ENCODE measurements around the gene ACTL10. TPM values are rescaled to one million over a fixed set of nuclear protein-coding genes. Genes with fewer than 3 reads are reported as not detected.

ACTL10 gene
- total RNA-seq, 2 donors from 2014 or later, result 1.2 to 2.4 TPM

DNA sequence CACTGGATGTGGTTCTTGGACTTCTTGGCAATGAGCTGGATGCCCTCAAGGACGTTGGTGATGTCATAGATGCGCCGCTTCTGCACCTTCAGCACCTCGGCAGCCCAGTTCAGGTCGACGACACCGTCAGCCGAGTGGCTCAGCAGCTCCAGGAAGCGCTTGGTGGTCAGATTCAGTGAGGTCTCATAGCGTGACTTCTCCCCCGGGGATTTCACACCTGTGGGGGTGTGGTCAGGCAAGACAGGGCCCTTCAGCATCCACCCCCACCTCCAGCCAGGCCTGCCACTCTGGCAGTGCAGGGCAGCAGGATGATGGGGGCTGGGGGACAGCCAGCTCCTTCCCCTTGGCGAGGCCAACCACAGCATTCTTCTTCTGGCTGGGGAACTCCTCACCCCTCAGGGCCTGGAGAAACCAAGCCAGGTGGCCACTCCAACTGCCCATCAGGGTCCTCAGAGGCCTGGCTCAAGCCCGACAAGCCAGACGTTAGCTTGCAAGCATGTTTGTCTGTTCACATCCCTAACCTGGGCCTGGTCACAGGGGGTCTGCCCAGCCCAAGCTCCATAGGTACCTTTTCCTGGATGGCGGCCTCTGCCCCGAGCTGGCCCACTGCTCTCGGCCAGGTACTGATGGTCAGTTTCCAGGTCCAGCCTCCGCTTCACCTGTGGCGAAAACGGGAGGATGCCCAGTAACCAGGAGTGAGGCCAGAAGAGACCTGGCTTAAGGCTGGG, 13.2 kb downstream of the ACTL10 start:
- H3K9me3 Mint-ChIP-seq, result no peaks in the 10 kb centered on the region
- DNase-seq (ENCODE audit: low spot score in 2 of 2), result no peak
- H3K36me3 Mint-ChIP-seq, result peaks cover 12 to 41% of the 10 kb centered on the region in 2 donors
- H3K27ac Mint-ChIP-seq, result peak overlapping the region in 1 of 2 donors; percentile 57
- peak; percentile 25 to 72 for ATAC-seq

DNA sequence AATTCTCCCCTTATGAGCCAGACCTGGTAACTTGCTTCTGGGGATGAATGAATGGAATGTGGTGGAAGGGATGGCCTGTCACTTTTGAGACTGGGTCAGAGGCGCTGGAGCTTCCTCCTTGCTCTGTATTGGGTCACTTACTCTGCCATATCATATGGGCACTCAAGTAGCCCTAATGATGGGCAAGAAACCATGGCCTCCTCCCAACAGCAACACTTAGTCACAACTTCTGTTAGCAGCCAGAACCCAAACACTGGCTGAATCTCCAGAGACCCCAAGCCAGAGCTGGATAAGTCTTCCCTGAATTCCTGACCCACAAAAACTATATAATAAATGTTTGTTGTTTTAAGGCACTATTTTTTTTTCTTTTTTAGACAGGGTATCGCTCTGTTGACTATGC, 13.9 kb downstream of the ACTL10 start:
- no peaks in the 10 kb centered on the region for H3K9me3 Mint-ChIP-seq
- H3K36me3 Mint-ChIP-seq, result peaks cover 19 to 48% of the 10 kb centered on the region in 2 donors
- ATAC-seq (no peak), DNase-seq (ENCODE audit: low spot score in 2 of 2) (no peak)
- H3K27ac Mint-ChIP-seq, result peak overlapping the region in 1 of 2 donors; percentile 84

DNA sequence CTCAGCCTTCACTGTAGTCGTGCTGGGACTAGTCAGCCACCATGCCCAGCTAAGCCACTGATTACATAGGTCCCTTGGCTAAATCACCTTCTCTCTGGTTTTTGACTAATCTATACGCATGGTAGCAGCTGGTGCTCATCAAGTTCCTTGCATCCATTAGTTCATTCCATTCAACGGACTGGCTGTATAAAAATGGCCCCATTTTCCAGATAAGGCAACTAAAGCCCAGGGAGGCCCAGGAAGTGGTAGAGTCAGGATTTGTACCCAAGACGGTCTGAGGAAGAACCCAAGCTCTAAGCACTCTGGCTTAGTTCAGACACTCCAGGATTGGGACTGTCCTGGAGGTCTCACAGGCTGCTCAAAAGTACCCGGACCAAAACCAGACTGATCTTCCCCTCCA, 14.5 kb downstream of the ACTL10 start:
- ATAC-seq (no peak), DNase-seq (ENCODE audit: low spot score in 2 of 2) (no peak)
- H3K27ac Mint-ChIP-seq, result peak overlapping the region; percentile 53 to 78
- H3K36me3 Mint-ChIP-seq, result peaks cover 18 to 42% of the 10 kb centered on the region in 2 donors
- H3K9me3 Mint-ChIP-seq, result no peaks in the 10 kb centered on the region

DNA sequence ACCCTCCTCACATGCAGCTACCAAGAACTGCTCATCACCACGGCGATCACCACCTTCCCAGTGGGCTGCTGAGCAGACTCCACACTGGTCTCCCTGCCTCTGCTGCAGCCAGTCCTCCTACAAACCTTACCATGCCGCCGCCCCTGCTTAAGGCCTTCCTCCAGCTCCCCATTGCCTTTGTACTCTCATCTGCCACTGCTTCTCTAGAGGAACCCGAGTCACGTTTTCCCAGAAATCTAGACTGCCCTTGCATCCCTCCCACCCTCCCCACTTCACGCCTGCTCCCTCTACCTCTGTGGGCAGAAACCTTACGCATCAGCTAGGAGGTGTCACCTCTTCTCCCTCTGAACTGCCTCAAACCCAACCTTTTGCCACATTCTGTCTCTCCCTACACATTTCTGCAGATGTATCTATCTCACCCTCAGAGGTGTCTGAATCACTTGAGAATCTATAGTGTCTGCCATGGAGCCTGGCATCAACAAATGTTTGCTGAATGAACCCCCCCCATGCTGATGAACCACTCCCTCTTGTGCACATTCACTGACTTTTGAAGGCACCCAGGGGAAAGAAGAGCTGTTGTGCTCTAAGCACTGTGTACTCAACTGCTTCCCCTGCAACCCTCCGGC, 15.1 kb downstream of the ACTL10 start:
- H3K36me3 Mint-ChIP-seq, result peaks cover 15 to 38% of the 10 kb centered on the region in 2 donors
- no peak for DNase-seq (ENCODE audit: low spot score in 2 of 2)
- H3K27ac Mint-ChIP-seq, result peak overlapping the region; percentile 72 to 92
- peak in 1 of 2 donors; percentile 19 for ATAC-seq
- H3K9me3 Mint-ChIP-seq, result no peaks in the 10 kb centered on the region

DNA sequence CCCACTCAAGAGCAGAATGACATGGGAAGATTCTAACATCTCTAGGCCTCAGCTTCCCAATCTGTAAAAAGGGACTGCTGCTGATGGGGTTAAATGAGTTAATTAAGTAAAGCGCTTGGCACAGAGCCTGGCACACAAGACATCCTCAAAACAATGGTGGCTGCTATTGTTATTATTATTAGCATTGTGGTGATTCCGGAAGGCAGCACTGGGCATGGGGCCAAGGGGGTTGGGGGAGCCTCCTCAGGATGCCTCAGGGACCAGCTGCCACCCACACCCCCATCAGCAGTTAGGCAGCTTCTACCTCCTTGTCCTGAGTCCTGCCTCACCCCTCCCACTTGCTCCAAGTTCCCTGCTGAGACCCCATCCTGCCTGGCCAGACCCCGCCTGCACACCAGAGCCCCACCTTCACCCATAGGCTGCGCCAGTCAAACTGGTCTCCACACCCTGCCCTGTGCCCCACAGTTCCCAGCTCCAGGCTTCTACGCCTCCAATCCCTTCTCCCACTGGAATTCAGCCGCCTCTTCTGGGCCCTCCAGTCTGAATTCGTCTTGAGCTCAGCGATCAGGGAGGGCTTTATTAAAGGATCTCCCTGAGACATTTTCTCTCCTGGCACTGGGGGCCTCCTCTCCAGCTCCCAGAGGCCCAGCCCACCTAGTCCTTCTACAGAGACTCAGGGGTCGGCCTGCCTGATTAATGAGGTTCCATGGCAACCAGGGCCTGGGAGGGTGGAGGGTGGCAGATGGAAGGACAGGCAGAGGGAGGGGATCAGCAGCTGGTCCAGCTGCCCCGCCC, 18.0 kb downstream of the ACTL10 start:
- H3K36me3 Mint-ChIP-seq, result peaks cover 10 to 30% of the 10 kb centered on the region in 2 donors
- peak overlapping the region; percentile 86 to 96 for H3K27ac Mint-ChIP-seq
- H3K9me3 Mint-ChIP-seq, result no peaks in the 10 kb centered on the region
- ATAC-seq, result no peak
- DNase-seq (ENCODE audit: low spot score in 2 of 2), result no peak

DNA sequence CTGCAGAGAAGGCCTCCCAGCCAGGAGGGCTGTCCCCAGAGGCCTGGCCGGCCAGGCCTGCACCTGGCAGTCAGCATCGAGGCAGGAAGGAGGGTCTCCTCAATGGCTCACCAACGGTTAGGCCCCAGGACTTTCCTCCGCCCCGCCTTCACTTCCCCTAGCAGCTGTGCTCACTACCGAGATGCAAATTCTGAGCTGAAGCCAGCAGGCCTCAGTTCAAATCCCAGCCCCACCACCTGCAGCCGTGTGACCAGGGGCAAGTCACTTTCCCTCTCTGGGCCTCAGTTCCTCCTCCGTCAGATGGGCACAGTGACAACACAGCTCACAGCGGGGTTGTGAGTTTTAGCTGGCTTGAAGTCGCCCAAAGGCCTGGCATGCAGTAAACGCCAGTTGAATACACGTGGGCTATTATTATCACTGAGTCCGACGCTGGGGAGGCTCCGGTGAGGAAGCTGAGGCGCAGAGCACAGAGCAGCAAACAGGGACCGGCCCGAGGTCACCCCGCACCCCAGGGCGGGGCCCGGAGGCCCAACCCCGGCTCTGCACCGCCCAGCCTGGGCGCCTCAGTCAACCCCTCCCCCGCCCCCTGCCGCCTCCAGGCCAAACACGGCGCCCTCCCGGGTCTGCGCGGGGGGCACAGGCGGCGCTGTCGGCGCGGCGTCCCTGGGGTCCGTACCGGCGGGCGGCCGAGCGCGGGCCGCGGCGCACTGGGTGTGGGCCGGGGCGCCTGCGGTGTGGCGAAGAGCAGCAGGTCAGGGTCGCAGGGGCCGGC, 18.8 kb downstream of the ACTL10 start:
- ATAC-seq (peak; percentile 53 to 58), DNase-seq (ENCODE audit: low spot score in 2 of 2) (peak; percentile 69 to 70)
- no peaks in the 10 kb centered on the region for H3K9me3 Mint-ChIP-seq
- H3K27ac Mint-ChIP-seq, result peak overlapping the region; percentile 86 to 96
- peaks cover 10 to 29% of the 10 kb centered on the region in 2 donors for H3K36me3 Mint-ChIP-seq

DNA sequence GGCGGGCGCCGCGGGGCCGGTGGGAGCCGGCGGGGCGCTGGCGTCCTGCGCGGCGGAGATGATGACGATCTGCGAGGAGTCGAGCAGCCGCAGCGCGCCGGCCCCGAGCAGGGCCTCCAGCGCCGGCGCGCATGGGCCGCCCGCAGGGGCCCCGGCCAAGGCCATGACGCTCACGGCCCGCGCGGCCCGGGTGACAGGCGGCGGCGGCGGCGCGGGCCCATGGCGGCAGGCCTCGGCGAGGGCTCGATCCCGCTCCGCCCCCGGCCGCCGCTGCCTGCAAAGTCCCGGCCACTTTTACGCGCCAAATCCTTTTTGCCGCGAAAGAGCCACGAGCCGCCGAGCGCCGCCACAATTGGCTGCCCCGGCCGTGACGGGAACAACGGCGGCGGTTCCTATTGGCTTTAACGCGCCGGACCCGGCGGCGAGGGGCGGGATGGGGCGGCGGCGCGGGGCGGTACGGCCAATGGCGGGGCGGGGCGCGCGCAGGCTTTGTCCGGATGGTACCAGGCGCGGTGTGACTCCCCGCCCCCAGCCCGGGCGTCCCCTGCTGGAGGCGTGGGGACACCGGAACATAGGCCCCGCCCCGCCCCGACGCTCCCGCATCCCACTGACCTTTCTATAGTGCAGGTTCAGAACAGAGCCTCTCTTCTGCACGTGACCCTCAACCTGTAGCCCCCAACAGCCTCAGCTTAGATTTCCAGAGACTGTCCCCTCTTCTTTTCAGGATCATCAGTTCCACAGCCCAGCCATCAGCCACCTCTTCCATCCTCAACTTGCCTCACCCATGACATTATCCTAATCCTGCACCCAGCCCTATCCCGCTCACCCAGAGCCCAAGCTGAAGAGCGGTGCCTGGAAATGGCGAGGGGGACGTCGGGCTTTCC, 19.6 kb downstream of the ACTL10 start, which contains the start of gene E2F1:
Gene E2F1, minus strand, starts transcription at position 286 of the 884 bp plus-strand sequence. Its CDS starts 121 bp downstream, at position 165.
- no peaks in the 10 kb centered on the region for H3K9me3 Mint-ChIP-seq
- H3K36me3 Mint-ChIP-seq, result peaks cover 10 to 26% of the 10 kb centered on the region in 2 donors
- DNase-seq (ENCODE audit: low spot score in 2 of 2) (peak; percentile 97 to 98), ATAC-seq (peak; percentile 84 to 89)
- H3K27ac Mint-ChIP-seq, result peak within 1 kb of the TSS; percentile 86 to 96

DNA sequence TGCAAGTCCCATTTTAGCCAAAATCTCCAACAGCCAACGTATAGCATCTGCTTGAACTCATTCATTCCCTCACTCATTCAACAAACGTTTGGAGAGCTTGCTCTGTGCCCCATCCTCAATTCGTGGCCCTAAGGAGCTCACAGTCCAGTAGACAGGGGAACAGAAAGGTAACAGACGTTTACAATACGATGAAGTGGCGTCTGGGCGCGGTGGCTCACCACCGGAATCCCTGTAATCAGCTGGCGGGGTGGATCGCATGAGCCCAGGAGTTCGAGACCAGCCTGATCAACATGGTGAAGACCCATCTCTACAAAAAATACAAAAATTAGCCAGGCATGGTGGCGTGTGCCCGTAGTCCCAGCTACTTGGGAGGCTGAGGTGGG, 20.2 kb downstream of the ACTL10 start:
- Mint-ChIP-seq H3K36me3 (peaks cover 10 to 25% of the 10 kb centered on the region in 2 donors), H3K27ac (peak overlapping the region in 1 of 2 donors; percentile 61), H3K9me3 (no peaks in the 10 kb centered on the region)
- DNase-seq (ENCODE audit: low spot score in 2 of 2) (no peak), ATAC-seq (no peak)

DNA sequence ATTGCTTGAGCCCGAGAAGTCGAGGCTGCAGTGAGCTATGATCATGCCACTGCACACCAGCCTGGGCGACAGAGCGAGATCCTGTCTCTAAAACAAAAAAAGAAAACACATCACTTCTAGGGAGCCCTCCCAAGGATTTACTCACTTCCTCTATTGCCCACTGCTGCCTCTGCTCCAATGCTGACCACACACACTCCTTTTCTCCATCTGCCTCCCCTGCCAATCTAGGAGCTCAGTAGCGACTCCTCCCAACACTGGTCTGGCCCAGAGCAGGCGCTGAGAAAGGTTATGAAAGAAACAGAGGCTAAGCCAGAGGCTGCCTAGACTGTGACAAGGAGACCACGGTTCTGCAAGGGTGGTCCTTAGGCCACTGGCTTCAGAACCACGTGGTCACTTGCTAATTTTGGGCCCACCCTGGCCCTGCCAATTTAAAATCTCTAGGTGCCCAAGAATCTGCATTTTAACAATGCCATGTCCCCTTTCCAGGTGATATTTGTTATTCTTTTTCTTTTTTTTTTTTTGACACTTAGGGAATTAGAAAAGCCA, 20.7 kb downstream of the ACTL10 start:
- DNase-seq (ENCODE audit: low spot score in 2 of 2), result no peak
- Mint-ChIP-seq H3K9me3 (no peaks in the 10 kb centered on the region), H3K27ac (peak overlapping the region; percentile 45 to 51), H3K36me3 (peaks cover 10 to 20% of the 10 kb centered on the region in 2 donors)
- no peak for ATAC-seq

DNA sequence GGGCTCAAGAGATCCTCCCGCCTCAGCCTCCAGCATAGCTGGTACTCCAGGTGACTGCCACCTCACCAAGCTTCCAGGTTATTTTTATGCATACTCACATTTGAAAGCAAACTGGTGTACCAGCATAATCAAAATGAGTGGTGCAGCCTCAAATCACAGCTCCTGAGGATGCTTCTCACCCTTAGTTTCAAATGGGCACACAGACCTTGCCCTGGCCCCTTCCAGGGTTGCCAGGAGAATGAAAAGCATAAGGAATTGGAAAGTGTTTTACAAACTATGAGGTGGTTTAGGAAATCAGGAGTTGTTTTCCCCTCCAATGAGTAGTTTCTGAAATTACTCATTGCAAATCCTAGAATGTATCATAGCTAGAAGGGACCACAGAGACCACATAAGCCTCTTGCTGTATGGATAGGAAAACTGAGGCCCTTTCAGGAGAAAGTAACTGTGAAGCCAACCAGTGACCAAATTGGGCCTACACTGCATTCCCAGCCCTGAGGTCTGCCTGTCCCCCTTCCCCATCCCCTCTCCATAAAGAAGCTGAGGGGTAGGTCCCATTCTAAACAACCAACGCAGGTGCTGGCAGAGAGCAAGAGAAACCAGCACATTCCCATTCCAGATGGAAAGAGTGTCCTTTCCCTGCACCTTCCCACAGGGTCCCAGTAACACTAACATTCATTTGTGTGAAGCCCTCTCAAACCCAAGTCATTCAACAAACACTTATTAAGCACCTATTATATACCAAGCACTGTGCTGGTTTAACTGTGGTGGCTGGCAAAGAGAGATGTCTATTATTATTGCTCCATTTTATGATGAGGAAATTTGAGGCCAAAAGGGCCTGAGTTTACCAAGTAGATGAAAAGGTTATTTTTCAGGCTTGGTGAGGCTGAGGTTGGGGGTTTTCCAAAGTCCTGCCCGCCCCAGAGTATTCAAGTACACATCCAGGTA, 21.5 kb downstream of the ACTL10 start:
- no peak for DNase-seq (ENCODE audit: low spot score in 2 of 2)
- peak; percentile 2 to 5 for ATAC-seq
- Mint-ChIP-seq H3K9me3 (no peaks in the 10 kb centered on the region), H3K27ac (peak overlapping the region; percentile 45 to 51), H3K36me3 (peaks cover 10 to 12% of the 10 kb centered on the region in 2 donors)

DNA sequence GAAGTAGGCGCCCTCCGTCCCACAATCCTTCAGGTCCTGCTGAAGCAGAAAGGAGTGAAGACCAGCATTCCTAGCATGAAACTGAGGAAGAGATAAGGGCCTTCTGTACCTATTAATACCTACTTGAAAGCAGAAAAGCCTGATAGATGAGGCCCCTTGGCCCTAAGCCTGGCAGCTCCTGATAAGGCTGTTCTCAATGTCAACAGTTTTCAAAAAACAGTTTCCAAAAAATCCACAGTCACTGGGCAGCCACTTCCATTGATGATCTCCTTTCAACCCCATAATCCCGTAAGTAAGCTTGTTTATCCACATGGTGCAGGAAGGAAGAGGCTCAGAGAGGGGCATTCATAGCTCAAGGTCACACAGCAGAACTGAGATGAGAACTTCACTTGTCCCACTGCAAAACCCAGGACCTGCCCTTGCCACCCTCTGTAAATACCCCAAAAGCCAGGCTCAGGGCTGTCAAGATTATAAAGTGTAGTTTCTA, 22.2 kb downstream of the ACTL10 start:
- Mint-ChIP-seq H3K36me3 (peaks cover 10 to 12% of the 10 kb centered on the region in 2 donors), H3K27ac (peak overlapping the region in 1 of 2 donors; percentile 45), H3K9me3 (no peaks in the 10 kb centered on the region)
- no peak for DNase-seq (ENCODE audit: low spot score in 2 of 2)
- ATAC-seq, result no peak

DNA sequence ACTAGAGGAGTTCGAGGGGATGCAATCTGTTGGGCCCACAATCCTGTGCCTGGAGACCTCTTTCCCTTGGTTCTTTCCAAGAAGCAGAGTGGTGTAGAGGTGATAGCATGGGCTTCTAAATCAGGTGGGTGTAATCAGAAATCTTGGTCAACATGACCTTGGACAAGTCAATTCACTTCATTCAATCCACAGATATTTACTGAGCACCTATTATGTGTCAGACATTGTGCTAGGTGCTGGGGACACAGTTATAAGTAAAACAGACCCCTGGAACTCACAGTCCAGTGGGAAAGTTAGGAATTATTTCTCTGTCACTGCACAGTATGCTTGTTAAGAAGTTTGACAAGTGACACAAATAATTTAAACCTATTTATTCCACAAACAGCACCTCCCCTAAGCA, 22.8 kb downstream of the ACTL10 start:
- DNase-seq (ENCODE audit: low spot score in 2 of 2) (no peak), ATAC-seq (no peak)
- Mint-ChIP-seq H3K27ac (peak overlapping the region in 1 of 2 donors; percentile 61), H3K9me3 (no peaks in the 10 kb centered on the region), H3K36me3 (peaks cover 10 to 11% of the 10 kb centered on the region in 2 donors)

DNA sequence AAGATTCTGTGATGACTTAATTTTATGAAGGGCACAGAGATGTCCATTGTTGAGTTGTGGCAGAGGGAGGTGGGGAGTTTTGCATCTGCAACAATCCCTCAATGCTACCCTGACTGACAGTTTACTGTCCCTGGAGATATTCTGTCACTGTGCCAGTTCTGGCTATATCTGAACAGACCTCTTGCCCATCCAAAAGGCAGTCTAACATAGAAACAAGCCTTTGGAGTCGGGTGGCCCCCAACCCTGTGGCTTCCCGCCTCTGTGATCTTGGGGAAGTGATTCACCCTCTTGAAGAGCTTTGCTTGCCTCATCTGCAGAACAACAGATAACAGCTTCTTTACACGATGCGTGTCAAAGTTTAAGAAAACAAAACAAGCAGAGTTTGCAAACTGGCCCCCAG, 23.2 kb downstream of the ACTL10 start:
- H3K36me3 Mint-ChIP-seq, result peaks cover 7% of the 10 kb centered on the region in 2 donors
- no peaks in the 10 kb centered on the region for H3K9me3 Mint-ChIP-seq
- H3K27ac Mint-ChIP-seq, result peak overlapping the region; percentile 44 to 61
- DNase-seq (ENCODE audit: low spot score in 2 of 2) (peak in 1 of 2 donors; percentile 60), ATAC-seq (peak; percentile 10 to 40)

DNA sequence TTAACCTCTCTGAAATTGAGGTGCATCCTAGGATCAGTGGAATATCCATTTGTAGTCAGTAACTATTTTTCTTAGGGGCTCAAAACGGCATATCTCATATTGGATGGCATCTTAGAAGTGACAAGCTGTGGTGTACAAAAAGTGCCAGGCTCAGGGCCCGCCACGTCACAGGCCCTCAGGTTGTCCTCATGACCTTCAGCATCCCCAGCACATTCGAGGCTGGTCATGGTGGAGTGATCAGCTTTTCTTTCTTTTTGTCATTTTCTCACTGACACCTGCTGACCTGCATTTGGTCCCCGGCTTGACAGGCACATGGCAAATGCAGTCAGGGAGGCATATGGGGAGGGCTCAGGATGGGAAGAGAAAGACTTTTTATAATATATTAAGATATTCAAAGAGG, 26.5 kb downstream of the ACTL10 start:
- ATAC-seq, result no peak
- Mint-ChIP-seq H3K27ac (no peak overlapping the region), H3K36me3 (no peaks in the 10 kb centered on the region), H3K9me3 (no peaks in the 10 kb centered on the region)
- no peak for DNase-seq (ENCODE audit: low spot score in 2 of 2)

Measured in activated naive CD4-positive, alpha-beta T cell treated with anti-CD3 and anti-CD28 coated beads, Interleukin-2, amount 50 U/mL, for 72 hours (primary cell).